RWPE1 (cell line): ENCODE results near the gene HERC4.

Source experiments
- CTCF ChIA-PET: fragments of 350-600 bp; sonication (Branson Sonifier 250); formaldehyde crosslinking; extraction: SDS; loops from one replicate; lab custom pipeline; 2021; lab: Yijun Ruan, JAX
- POLR2A ChIA-PET: fragments of 400-600 bp; formaldehyde crosslinking; extraction: SDS; loops from one replicate; lab custom pipeline; 2020; ENCODE audit warnings: antibody characterized with exemption; ENCODE audit not compliant: low non-redundant PET; lab: Yijun Ruan, JAX
- DNase-seq: peaks from one replicate; pipeline ENCODE4 v3.0.0; 2012; ENCODE audit warnings: low spot score
- H3K27ac ChIP-seq: fragments of 450-650 bp; 2 replicates; pipeline ENCODE4 v1.5.1; 2017
- CTCF ChIP-seq: fragments of 450-650 bp; conservative IDR thresholded peaks from 2 replicates; pipeline ENCODE4 v1.5.1; 2017; ENCODE audit warnings: low read depth, mild to moderate bottlenecking

The HERC4 gene

GRCh38 chr10:67933199-67933598, 141.9 kb downstream of the HERC4 start:
- ChIA-PET CTCF (interaction anchor here (0.8 kb wide), 2 partner anchors 78 to 135 kb away, joined by 3 read pairs; no protein-coding TSS in a partner anchor), POLR2A (no interaction called here)
- TF ChIP-seq CTCF: no peak
- DNase-seq: no peak
- H3K27ac ChIP-seq: no peak overlapping the region

- no peak for TF ChIP-seq CTCF
- CTCF ChIA-PET: interaction anchor here (0.6 kb wide), 2 partner anchors 12 to 70 kb away, joined by 3 to 5 read pairs; no protein-coding TSS in a partner anchor
- no peak overlapping the region for H3K27ac ChIP-seq
- POLR2A ChIA-PET: no interaction called here
- no peak for DNase-seq
Measured at GRCh38 chr10:67926951-67927350, 148.1 kb downstream of the HERC4 start.

DNA sequence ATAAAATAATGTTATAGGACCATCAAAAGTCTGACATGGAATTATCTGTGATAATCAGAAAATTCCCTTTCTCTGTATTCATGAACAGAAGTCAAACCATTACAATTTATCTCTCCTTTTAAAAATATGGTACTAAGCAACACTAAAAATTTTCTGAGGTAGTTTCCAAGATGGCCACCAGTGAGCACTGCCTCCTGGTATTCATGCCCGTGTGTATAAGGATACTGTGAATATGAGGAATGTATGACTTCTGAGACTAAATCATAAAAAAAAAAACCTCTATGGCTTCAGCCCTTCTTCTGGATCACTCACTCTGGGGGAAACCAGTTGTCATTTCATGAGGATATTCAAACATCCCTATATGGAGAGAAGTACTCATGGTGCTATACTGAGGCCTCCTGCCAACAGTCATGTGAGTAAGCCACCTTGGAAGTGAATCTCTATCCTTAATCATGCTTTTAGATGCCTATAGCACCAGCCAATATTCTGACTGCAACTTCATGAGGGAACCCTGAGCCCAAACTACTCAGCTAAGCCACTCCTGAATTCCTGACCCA, 149.6 kb downstream of the HERC4 start:
- H3K27ac ChIP-seq: no peak overlapping the region
- CTCF ChIA-PET: interaction anchor here (0.6 kb wide), 1 partner anchor 1774 kb away, joined by 3 read pairs; no protein-coding TSS in a partner anchor
- TF ChIP-seq CTCF: no peak
- DNase-seq: no peak
- POLR2A ChIA-PET: no interaction called here

DNA sequence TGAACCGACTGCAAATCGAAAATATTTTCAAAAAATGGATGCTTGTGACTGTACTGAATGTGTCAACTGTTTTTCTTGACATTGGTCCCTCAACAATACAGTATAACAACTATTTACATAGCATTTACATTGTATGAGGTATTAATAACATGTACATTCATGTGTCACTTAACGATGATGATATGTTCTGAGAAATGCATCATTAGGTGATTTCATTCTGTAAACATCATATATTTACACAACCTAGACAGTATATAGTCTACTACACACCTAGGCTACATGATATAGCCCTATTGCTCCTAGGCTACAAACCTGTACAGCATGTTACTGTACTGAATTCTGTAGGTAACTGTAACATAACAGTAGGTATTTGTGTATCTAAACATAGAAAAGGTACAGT, 150.9 kb downstream of the HERC4 start:
- CTCF ChIA-PET: no interaction called here
- no peak for TF ChIP-seq CTCF
- H3K27ac ChIP-seq: no peak overlapping the region
- DNase-seq: no peak
- POLR2A ChIA-PET: no interaction called here

- POLR2A ChIA-PET: no interaction called here
- DNase-seq: no peak
- CTCF ChIA-PET: no interaction called here
- no peak for TF ChIP-seq CTCF
- no peak overlapping the region for H3K27ac ChIP-seq
Measured at GRCh38 chr10:67923551-67923950, 151.5 kb downstream of the HERC4 start.

DNA sequence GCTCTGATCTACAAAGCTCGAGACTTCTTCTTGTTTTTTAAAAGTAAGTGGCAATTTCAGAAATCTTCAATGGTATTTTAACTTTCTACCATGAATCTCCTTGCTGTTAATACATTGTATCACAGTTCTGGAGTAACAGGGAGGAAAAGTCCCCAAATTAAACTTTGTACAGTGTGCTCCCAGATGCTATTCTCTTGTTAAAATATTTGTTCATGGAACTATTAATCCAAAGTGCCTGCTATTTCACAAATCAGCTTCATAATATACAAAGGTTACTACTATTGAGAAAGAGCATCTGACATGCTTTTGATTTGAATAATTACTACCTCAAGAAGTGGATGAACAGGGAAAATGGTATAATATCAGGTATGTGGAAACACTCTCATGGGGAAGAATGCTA, 154.0 kb downstream of the HERC4 start:
- no peak for DNase-seq
- CTCF ChIA-PET: interaction anchor here (0.6 kb wide), 1 partner anchor 427 kb away, joined by 3 read pairs; no protein-coding TSS in a partner anchor
- H3K27ac ChIP-seq: no peak overlapping the region
- POLR2A ChIA-PET: no interaction called here
- no peak for TF ChIP-seq CTCF
